ENCODE measurements around the gene SLC17A9.

SLC17A9 gene

GRCh38 chr20:62908971-62909791 is 43.3 kb upstream of the SLC17A9 start:
- Histone ChIP-seq H3K23ac (ENCODE audit: low read length in 2 of 2) (no peak overlapping the region), H3K4me3 (ENCODE audit: insufficient read depth in 1 of 2, low read depth in 1 of 2, low read length in 2 of 2) (no peak overlapping the region), H3K27me3 (ENCODE audit: control insufficient read depth in 1 of 2, insufficient read depth in 1 of 2, low read length in 2 of 2) (no peaks in the 10 kb centered on the region), H3K36me3 (ENCODE audit: control insufficient read depth in 1 of 2, insufficient read depth in 2 of 2, low read depth in 1 of 2, low read length in 2 of 2) (peaks cover 75 to 91% of the 10 kb centered on the region in 2 experiments), H3K4ac (ENCODE audit: low read depth in 1 of 2, low read length in 2 of 2) (no peak overlapping the region), H3K4me2 (ENCODE audit: low read length, poor library complexity, severe bottlenecking) (no peak overlapping the region), H2BK120ac (ENCODE audit: low read depth, low read length) (no peak overlapping the region), H2BK15ac (ENCODE audit: low read depth, poor library complexity, severe bottlenecking) (no peak overlapping the region), H3K18ac (ENCODE audit: low read depth in 1 of 2, low read length in 2 of 2) (no peak overlapping the region), H4K91ac (ENCODE audit: low read length) (no peak overlapping the region), H3K79me1 (replicated peaks; ENCODE audit: low read length, poor library complexity, severe bottlenecking) (peaks cover 25% of the 10 kb centered on the region), H3K9ac (ENCODE audit: low read length) (no peak overlapping the region), H2AFZ (ENCODE audit: low read depth, low read length) (no peak overlapping the region), H2BK5ac (ENCODE audit: low read depth, low read length, poor library complexity, severe bottlenecking) (no peak overlapping the region), H3K9me3 (ENCODE audit: control insufficient read depth, low read length) (no peaks in the 10 kb centered on the region), H3K4me1 (ENCODE audit: control insufficient read depth, insufficient read depth, low read depth, low read length) (peaks cover 5% of the 10 kb centered on the region), H2AK5ac (ENCODE audit: low read length, severe bottlenecking) (no peak overlapping the region), H3K14ac (ENCODE audit: low read length in 2 of 2) (no peak overlapping the region), H2BK12ac (ENCODE audit: low read length in 2 of 2) (no peak overlapping the region), H3K27ac (ENCODE audit: low read length, poor library complexity, severe bottlenecking) (no peak overlapping the region), H4K8ac (ENCODE audit: low read length) (no peak overlapping the region)
- DNase-seq = no peak
- WGBS = 93% methylated on average over 16 of the region's 18 CpGs

GRCh38 chr20:62910217-62910766 is 42.2 kb upstream of the SLC17A9 start:
- Histone ChIP-seq H2BK15ac (ENCODE audit: low read depth, poor library complexity, severe bottlenecking) (no peak overlapping the region), H2BK5ac (ENCODE audit: low read depth, low read length, poor library complexity, severe bottlenecking) (no peak overlapping the region), H3K18ac (ENCODE audit: low read depth in 1 of 2, low read length in 2 of 2) (no peak overlapping the region), H3K27me3 (ENCODE audit: control insufficient read depth in 1 of 2, insufficient read depth in 1 of 2, low read length in 2 of 2) (no peaks in the 10 kb centered on the region), H2AK5ac (ENCODE audit: low read length, severe bottlenecking) (no peak overlapping the region), H3K4me2 (ENCODE audit: low read length, poor library complexity, severe bottlenecking) (no peak overlapping the region), H3K4me1 (ENCODE audit: control insufficient read depth, insufficient read depth, low read depth, low read length) (peaks cover 10% of the 10 kb centered on the region), H3K23ac (ENCODE audit: low read length in 2 of 2) (no peak overlapping the region), H3K9ac (ENCODE audit: low read length) (no peak overlapping the region), H4K91ac (ENCODE audit: low read length) (no peak overlapping the region), H4K8ac (ENCODE audit: low read length) (peak overlapping the region; percentile 64), H2BK12ac (ENCODE audit: low read length in 2 of 2) (no peak overlapping the region), H3K4me3 (ENCODE audit: insufficient read depth in 1 of 2, low read depth in 1 of 2, low read length in 2 of 2) (no peak overlapping the region), H3K36me3 (ENCODE audit: control insufficient read depth in 1 of 2, insufficient read depth in 2 of 2, low read depth in 1 of 2, low read length in 2 of 2) (peaks cover 71 to 81% of the 10 kb centered on the region in 2 experiments), H3K79me1 (replicated peaks; ENCODE audit: low read length, poor library complexity, severe bottlenecking) (peaks cover 25% of the 10 kb centered on the region), H2BK120ac (ENCODE audit: low read depth, low read length) (no peak overlapping the region), H2AFZ (ENCODE audit: low read depth, low read length) (no peak overlapping the region), H3K9me3 (ENCODE audit: control insufficient read depth, low read length) (no peaks in the 10 kb centered on the region), H3K14ac (ENCODE audit: low read length in 2 of 2) (no peak overlapping the region), H3K4ac (ENCODE audit: low read depth in 1 of 2, low read length in 2 of 2) (no peak overlapping the region), H3K27ac (ENCODE audit: low read length, poor library complexity, severe bottlenecking) (no peak overlapping the region)
- DNase-seq = no peak
- WGBS = 95% methylated on average over 11 of the region's 11 CpGs

GRCh38 chr20:62910777-62911497 is 41.6 kb upstream of the SLC17A9 start:
- H3K4ac ChIP-seq (ENCODE audit: low read depth in 1 of 2, low read length in 2 of 2) = no peak overlapping the region
- no peak overlapping the region for H4K91ac ChIP-seq (ENCODE audit: low read length)
- H3K4me2 ChIP-seq (ENCODE audit: low read length, poor library complexity, severe bottlenecking) = no peak overlapping the region
- H3K14ac ChIP-seq (ENCODE audit: low read length in 2 of 2) = no peak overlapping the region
- H2BK12ac ChIP-seq (ENCODE audit: low read length in 2 of 2) = no peak overlapping the region
- no peak overlapping the region for H3K27ac ChIP-seq (ENCODE audit: low read length, poor library complexity, severe bottlenecking)
- H3K4me1 ChIP-seq (ENCODE audit: control insufficient read depth, insufficient read depth, low read depth, low read length) = peaks cover 10% of the 10 kb centered on the region
- no peak overlapping the region for H2AK5ac ChIP-seq (ENCODE audit: low read length, severe bottlenecking)
- no peaks in the 10 kb centered on the region for H3K9me3 ChIP-seq (ENCODE audit: control insufficient read depth, low read length)
- H2BK5ac ChIP-seq (ENCODE audit: low read depth, low read length, poor library complexity, severe bottlenecking) = no peak overlapping the region
- WGBS = 98% methylated on average over 45 of the region's 45 CpGs
- DNase-seq = no peak
- no peak overlapping the region for H2AFZ ChIP-seq (ENCODE audit: low read depth, low read length)
- H2BK120ac ChIP-seq (ENCODE audit: low read depth, low read length) = no peak overlapping the region
- H3K36me3 ChIP-seq (ENCODE audit: control insufficient read depth in 1 of 2, insufficient read depth in 2 of 2, low read depth in 1 of 2, low read length in 2 of 2) = peaks cover 64 to 75% of the 10 kb centered on the region in 2 experiments
- H3K18ac ChIP-seq (ENCODE audit: low read depth in 1 of 2, low read length in 2 of 2) = no peak overlapping the region
- no peak overlapping the region for H3K9ac ChIP-seq (ENCODE audit: low read length)
- peaks cover 24% of the 10 kb centered on the region for H3K79me1 ChIP-seq (replicated peaks; ENCODE audit: low read length, poor library complexity, severe bottlenecking)
- H2BK15ac ChIP-seq (ENCODE audit: low read depth, poor library complexity, severe bottlenecking) = no peak overlapping the region
- no peak overlapping the region for H4K8ac ChIP-seq (ENCODE audit: low read length)
- no peak overlapping the region for H3K4me3 ChIP-seq (ENCODE audit: insufficient read depth in 1 of 2, low read depth in 1 of 2, low read length in 2 of 2)
- no peak overlapping the region for H3K23ac ChIP-seq (ENCODE audit: low read length in 2 of 2)
- no peaks in the 10 kb centered on the region for H3K27me3 ChIP-seq (ENCODE audit: control insufficient read depth in 1 of 2, insufficient read depth in 1 of 2, low read length in 2 of 2)

GRCh38 chr20:62911701-62912280 is 40.7 kb upstream of the SLC17A9 start:
- Histone ChIP-seq H3K9ac (ENCODE audit: low read length) (no peak overlapping the region), H3K27ac (ENCODE audit: low read length, poor library complexity, severe bottlenecking) (no peak overlapping the region), H3K79me1 (replicated peaks; ENCODE audit: low read length, poor library complexity, severe bottlenecking) (peaks cover 16% of the 10 kb centered on the region), H2BK5ac (ENCODE audit: low read depth, low read length, poor library complexity, severe bottlenecking) (no peak overlapping the region), H4K8ac (ENCODE audit: low read length) (no peak overlapping the region), H2AK5ac (ENCODE audit: low read length, severe bottlenecking) (no peak overlapping the region), H2BK120ac (ENCODE audit: low read depth, low read length) (no peak overlapping the region), H2AFZ (ENCODE audit: low read depth, low read length) (no peak overlapping the region), H3K27me3 (ENCODE audit: control insufficient read depth in 1 of 2, insufficient read depth in 1 of 2, low read length in 2 of 2) (no peaks in the 10 kb centered on the region), H3K4me1 (ENCODE audit: control insufficient read depth, insufficient read depth, low read depth, low read length) (peaks cover 11% of the 10 kb centered on the region), H2BK12ac (ENCODE audit: low read length in 2 of 2) (no peak overlapping the region), H3K18ac (ENCODE audit: low read depth in 1 of 2, low read length in 2 of 2) (no peak overlapping the region), H3K9me3 (ENCODE audit: control insufficient read depth, low read length) (no peaks in the 10 kb centered on the region), H3K4me3 (ENCODE audit: insufficient read depth in 1 of 2, low read depth in 1 of 2, low read length in 2 of 2) (no peak overlapping the region), H3K4ac (ENCODE audit: low read depth in 1 of 2, low read length in 2 of 2) (no peak overlapping the region), H4K91ac (ENCODE audit: low read length) (no peak overlapping the region), H3K23ac (ENCODE audit: low read length in 2 of 2) (no peak overlapping the region), H3K14ac (ENCODE audit: low read length in 2 of 2) (no peak overlapping the region), H3K4me2 (ENCODE audit: low read length, poor library complexity, severe bottlenecking) (no peak overlapping the region), H3K36me3 (ENCODE audit: control insufficient read depth in 1 of 2, insufficient read depth in 2 of 2, low read depth in 1 of 2, low read length in 2 of 2) (peaks cover 56 to 66% of the 10 kb centered on the region in 2 experiments), H2BK15ac (ENCODE audit: low read depth, poor library complexity, severe bottlenecking) (no peak overlapping the region)
- DNase-seq = no peak
- 94% methylated on average over 9 of the region's 10 CpGs for WGBS
